ENCODE results near the gene NOS3.
A peak's percentile ranks its signal among the peaks of the same experiment; 100 is the strongest.
"Not testable (repeated sequence)": the region's sequence is repeated elsewhere in the genome, so short reads cannot be mapped to it uniquely, and the experiment has no call there.

The NOS3 gene

GRCh38 chr7:151017370-151017952, 26.6 kb downstream of the NOS3 start:
- DNase-seq (ENCODE audit: low spot score): no peak

DNA sequence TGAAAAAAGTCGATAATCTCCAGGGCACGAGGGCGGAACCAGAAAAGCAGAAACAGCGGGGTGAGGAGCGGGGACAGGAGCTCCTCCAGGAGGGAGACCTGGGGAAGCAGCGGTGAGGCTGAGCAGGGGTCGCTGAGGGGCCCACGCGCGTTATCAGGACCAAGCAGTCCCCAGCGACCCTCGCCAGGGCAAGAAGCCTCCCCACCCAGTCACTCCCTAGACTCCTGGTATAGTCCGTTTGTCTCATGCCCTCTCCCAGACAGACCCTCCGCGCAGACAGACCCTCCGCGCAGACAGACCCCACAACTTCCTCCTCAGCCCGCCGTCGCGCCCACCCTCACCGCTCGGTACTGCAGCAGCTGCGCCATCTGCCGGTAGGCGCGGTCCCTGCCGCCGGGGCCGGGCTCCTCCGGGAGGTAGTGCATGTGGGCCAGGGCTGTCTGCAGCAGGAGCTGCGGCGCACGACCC, 27.2 kb downstream of the NOS3 start:
- DNase-seq (ENCODE audit: low spot score): peak; percentile 57

DNA sequence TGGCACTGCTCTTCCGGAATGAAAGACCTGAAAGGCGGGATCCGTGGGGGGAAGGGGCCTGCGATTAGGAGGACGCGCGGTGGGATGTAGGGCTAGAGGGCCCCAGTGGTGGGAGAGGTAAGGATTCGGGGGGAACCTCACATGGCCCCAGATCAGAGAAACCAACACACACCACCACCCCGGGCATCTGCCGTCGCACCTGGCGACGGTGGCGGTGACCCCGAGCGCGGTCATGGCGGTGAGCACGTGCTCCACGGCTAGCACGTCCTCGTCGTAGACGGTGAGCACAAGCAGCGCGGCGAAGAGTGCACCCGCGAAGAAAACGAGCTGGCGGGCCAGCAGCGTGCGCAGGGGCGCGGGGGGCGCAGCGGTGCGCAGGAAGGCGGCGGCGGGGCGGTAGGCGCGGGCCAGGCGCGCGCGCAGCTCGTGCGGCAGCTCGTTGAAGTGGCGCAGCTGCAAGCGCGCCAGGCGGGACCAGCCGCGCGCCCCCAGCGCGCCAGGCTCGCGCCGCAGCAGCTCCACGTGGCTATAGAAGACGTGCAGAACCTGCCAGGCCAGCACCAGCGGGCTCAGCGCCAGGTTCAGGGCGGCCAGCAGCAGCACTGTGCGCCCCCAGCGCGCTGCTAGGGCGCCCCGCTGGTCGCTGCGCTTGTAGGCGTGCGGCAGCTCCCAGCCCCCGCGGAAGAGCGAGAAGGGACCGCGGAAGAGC, 27.8 kb downstream of the NOS3 start:
- no peak for DNase-seq (ENCODE audit: low spot score)

GRCh38 chr7:151019130-151019447, 28.3 kb downstream of the NOS3 start:
- no peak for DNase-seq (ENCODE audit: low spot score)

DNA sequence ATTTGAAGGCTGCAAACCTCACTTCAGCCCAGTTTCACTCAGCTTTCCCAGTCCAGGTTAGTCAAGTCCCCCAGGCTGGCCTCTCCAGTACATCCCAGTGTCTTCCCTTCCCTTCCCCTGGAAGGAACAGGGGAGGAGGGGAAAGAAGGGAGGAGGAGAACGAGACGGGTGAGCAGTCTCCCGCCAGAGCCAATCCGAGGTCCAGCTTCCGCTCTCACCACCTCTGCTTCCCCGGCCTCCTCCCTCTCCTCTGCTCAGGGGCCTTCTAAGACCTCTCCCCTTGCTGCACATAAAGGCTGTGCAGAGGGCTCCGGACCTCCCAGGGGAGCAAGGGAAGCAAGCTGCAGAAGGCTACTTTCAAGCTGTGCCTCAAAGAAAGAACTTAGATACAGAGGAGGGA, 29.4 kb downstream of the NOS3 start:
- no peak for DNase-seq (ENCODE audit: low spot score)

DNA sequence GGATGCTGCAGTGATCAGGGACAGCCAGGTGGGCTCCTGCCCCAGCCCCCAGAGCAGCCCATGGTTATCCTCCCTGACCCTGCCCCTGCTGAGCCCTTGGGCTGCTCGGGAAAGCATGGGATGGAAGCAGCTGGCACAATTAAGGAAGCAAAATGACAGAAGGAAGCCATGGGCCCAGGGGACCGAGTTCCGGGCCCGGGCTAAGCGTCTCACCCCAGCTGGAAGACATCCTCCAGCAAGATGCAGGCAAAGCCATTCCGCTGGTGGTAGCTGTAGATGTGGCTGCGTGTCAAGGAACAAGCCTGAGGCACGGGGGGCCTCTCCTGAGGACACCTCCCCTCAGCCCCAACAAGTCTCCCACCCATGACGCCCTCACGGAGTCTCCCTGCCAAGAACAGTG, 32.4 kb downstream of the NOS3 start:
- no peak for DNase-seq (ENCODE audit: low spot score)

DNA sequence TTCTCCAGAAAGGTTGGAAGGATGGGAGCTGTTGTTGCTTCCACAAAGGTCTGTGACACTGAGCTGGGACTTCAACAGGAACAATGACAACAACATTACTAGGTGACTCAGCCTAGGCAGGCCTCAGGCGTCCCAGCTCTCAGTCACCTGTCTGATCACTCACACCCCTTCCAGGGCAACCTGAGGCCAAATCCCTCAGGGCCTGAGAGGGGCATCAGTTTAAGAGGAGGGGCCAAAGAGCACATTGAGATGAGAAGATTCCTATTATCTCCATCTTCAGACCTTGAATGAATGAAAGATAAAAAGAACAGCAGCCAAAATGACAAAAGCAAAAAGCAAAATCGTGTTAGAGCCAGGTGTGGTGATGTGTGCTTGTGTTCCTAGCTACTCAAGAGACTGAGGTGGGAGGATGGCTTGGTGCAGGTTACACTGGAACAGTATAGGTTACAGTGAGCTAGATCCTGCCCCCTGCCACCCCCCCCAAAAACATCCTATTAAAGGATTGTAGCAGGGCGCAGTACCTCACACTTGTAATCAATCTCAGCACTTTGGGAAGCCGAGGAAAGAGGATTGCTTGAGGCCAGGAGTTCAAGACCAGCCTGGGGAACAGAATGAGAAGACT, 33.7 kb downstream of the NOS3 start, which contains the start of gene ATG9B:
Gene ATG9B, minus strand, starts transcription at position 60 of the 622 bp plus-strand sequence. CDS start 71 bp downstream, outside the sequence.
- DNase-seq (ENCODE audit: low spot score): no peak

- DNase-seq (ENCODE audit: low spot score): no peak
Measured at GRCh38 chr7:151025924-151026671, 35.3 kb downstream of the NOS3 start.

DNA sequence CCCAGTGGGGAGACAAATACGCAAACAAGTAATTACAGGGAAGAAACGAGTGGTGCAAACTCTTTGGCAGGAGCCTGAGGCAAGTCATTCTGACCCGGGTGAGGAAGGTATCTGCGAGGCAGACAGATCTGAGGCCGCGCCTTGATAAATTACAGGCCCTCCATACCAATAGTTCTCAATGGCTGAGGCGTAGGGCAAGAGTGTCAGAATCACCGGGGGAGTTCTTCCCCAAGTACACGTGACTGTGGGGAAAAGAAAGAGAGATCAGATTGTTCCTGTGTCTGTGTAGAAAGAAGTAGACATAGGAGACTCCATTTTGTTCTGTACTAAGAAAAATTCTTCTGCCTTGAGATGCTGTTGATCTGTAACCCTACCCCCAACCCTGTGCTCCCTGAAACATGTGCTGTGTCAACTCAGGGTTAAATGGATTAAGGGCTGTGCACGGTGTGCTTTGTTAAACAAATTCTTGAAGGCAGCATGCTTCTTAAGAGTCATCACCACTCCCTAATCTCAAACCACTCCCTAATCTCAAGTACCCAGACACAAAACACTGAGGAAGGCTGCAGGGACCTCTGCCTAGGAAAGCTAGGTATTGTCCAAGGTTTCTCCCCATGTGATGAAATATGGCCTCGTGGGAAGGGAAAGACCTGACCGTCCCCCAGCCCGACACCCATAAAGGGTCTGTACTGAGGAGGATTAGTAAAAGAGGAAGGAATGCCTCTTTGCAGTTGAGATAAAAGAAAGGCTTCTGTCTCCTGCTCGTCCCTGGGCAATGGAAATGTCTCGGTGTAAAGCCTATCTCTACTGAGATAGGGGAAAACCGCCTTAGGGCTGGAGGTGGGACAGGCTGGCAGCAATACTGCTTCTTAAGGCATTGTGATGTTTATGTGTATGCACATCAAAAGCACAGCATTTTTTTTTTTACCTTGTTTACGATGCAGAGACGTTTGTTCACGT, 36.2 kb downstream of the NOS3 start:
- DNase-seq (ENCODE audit: low spot score): not testable (repeated sequence)

DNA sequence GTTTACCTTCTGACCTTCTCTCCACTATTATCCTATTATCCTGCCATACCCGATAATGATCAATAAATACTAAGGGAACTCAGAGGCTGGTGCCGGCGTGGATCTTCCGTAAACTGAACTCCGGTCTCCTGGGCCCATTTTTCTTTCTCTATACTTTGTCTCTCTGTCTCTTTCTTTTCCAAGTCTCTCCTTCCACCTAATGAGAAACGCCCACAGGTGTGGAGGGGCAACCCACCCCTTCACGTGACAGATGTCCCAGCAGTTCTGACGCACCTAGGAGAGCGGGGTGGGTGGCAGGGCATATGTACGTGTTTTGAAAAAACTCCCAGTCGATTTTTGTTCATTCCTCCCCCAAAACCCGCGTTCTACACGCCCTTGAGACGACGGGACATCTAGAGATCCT, 36.9 kb downstream of the NOS3 start:
- DNase-seq (ENCODE audit: low spot score): not testable (repeated sequence)

GRCh38 chr7:151028131-151028947, 37.5 kb downstream of the NOS3 start, which contains the start of gene ABCB8:
Gene ABCB8, plus strand, starts transcription at chr7:151028450. Its CDS starts 66 bp downstream, at chr7:151028516.
- DNase-seq (ENCODE audit: low spot score): peak; percentile 100

- no peak for DNase-seq (ENCODE audit: low spot score)
Measured at GRCh38 chr7:151028948-151029501, 38.2 kb downstream of the NOS3 start.

DNA sequence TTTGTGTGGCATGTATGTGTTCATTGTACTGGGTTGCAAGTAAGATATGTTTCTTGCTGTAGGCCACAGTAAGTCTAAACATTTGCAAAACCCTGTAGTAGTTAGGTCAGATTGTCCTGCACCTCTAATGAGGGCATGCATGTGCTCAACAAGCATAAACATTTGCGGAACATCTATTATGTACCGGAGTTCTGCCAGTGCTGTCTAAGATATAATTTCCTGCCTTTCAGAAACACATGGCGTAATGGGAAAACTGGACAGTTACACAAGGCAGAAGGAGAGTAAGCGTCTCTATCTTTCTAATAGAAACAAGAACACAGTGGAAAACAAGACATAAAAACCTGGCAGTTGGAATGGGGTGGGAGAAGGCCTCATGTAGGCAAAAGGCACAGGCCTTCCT, 40.2 kb downstream of the NOS3 start:
- no peak for DNase-seq (ENCODE audit: low spot score)

GRCh38 chr7:151032936-151033863, 42.4 kb downstream of the NOS3 start:
- DNase-seq (ENCODE audit: low spot score): no peak

GRCh38 chr7:151033864-151034249, 43.0 kb downstream of the NOS3 start:
- DNase-seq (ENCODE audit: low spot score): no peak

DNA sequence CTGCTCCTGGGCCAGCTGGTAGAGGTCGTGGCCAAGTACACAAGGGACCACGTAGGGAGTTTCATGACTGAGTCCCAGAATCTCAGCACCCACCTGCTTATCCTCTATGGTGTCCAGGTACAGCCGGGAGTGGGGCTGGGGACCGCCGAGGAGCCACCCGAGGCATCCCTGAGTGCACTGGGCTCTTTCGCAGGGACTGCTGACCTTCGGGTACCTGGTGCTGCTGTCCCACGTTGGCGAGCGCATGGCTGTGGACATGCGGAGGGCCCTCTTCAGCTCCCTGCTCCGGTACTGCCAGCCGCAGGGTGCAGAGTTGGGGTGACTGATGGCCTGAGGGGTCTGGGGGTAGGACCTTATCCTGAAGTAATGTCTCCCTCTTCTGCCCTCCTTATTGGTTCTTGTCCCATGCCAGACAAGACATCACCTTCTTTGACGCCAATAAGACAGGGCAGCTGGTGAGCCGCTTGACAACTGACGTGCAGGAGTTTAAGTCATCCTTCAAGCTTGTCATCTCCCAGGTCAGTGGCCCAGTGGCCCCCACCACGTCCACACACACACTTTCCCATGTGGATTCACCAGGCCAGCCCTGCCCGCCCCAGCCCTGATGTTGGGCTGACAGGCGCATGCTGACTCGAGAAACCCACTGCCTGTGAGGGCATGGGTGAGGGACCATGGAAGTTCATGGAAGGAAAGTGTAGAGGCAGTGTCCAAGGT, 43.7 kb downstream of the NOS3 start:
- no peak for DNase-seq (ENCODE audit: low spot score)

GRCh38 chr7:151035026-151035717, 44.4 kb downstream of the NOS3 start:
- DNase-seq (ENCODE audit: low spot score): no peak

GRCh38 chr7:151035902-151036301, 45.1 kb downstream of the NOS3 start:
- DNase-seq (ENCODE audit: low spot score): no peak
